Activated CD8-positive, alpha-beta memory T cell treated with anti-CD3 and anti-CD28 coated beads for 36 hours (primary cell): ENCODE measurements around the gene APBA3. TPM values are rescaled to one million over a fixed set of nuclear protein-coding genes. Genes with fewer than 3 reads are reported as not detected.

ENCODE experiments used
- CTCF ChIA-PET: fragments of 350-600 bp; sonication (Branson Sonifier 250); formaldehyde crosslinking; loops from one replicate; lab custom pipeline; 2021; ENCODE audit warnings: antibody characterized with exemption; lab: Charles Lee
- POLR2A ChIA-PET: fragments of 350-600 bp; sonication (Branson Sonifier 250); formaldehyde crosslinking; loops from one replicate; lab custom pipeline; 2021; ENCODE audit warnings: antibody characterized with exemption; lab: Charles Lee
- total RNA-seq, 2 experiments: library from RNA; stranded (reverse); gene quantifications; one replicate each; pipeline ENCODE4 v1.2.3, GENCODE V29; 2021

APBA3 gene
- total RNA-seq, 2 experiments from 2014 or later, result 36.9 to 39.1 TPM

DNA sequence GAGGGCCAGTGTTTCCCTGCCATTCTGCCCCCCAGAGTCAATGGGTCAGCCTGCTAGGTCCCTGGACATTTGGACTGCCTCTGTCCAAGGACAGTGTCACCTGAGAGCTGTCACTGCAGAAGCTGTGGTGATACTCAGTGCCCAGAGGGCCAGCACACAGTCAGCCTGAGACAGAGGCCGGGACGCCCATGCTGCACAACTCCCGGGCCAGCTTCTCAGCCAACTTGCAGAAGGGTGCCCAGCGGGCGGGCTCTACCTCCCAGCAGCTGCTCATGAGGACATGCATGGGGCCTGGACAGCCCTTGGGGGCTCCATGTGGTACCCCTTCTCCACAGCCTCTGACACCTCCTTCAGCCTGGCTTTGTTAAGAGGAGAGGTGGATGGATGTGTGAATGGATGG, 14.3 kb upstream of the APBA3 start:
- ChIA-PET POLR2A (interaction anchor here (0.7 kb wide), 1 partner anchor 14 kb away, joined by 4 read pairs; the partner anchor contains the start of gene MRPL54), CTCF (no interaction called here)

DNA sequence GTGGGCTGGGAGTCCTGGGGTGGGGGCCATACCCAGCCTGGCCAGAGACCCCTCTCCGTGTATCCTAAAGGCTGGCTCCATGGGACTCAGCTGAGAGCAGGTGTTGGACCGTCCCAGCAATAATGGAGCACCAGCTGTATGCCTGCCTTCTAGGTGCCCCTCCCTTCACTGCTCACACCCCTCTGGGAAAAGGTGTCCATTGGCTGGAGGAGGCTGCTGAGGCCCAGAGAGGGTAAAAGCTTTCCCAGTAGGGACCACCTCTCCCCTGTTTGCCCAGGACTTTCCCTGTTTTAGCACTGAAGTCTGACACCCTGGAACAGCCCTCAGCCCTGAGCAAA, 13.9 kb upstream of the APBA3 start:
- POLR2A ChIA-PET, result no interaction called here
- CTCF ChIA-PET, result no interaction called here

DNA sequence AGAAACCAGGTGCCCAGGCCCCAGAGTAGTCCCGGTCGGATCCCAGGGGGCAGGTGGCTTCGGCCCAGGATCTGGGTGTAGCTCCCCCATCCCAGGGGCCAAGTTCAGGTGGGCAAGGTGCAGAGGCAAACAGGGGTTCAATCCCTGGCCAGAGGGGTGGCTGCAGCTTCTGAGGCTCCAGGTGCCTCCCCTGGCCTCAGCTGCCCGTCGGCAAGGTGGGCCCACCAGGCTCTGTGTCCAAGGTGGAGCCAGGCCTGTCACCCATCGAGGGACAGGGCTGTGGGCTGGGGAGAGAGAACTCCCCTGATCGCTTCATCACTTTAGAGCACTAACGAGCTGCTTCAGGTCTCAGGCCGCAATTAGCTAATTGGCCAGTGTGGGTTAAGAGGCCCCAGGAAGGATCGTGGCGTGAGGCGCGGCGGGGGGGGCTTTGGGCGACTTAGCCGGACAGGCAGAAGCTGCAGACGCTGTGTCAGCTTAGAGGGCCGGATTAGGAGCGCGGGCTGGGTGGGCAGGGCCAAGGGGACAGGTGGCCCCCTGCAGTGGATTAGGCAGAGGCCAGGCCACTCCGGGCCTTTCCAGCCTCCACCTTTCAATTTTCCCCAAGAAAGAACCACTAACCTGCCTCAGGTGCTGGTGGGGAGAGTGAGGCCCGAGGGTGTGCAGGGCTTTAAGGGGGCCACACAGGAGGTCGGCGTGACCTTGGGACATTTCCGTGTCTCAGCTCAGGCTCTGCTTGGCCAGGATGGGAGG, 13.3 kb upstream of the APBA3 start:
- POLR2A ChIA-PET, result no interaction called here

DNA sequence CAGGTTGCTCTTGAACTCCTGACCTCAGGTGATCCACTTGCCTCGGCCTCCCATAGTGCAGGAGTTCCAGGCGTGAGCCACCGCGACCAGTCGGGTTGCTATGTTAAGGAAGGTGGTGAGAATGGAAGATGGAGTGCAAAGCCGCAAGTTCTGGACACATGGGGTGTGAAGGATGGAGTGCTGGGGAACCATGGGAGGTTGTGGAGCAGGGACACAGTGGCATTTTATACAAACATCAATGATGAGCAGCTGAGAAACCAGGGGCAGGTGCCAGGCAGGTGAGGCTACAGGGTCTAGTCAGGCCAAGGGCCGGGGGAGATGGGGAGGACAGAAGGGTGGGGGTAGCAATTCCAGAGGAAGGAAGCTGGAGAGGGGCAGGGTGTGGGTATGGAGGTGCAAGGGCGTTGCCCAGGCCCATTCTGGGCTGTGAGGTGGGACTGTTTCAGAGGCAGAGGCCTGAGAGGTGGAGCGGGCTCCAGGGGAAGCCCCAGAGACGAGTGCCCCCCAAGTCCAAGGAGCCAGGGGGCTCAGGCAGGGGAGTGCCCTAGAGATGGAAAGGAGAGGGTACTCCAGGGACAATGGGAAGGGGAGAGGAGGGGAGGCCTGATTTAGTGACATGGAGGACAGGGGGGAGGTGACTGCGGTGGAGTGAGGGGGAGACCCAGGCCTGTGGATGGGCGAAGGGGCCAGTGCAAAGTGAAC, 12.5 kb upstream of the APBA3 start:
- ChIA-PET CTCF (interaction anchor here (1.0 kb wide), 1 partner anchor 11 kb away, joined by 3 read pairs; the partner anchor contains the start of gene MRPL54), POLR2A (no interaction called here)

More for the DNA sequence above, 13.3 kb upstream of the APBA3 start:
- CTCF ChIA-PET, result no interaction called here

DNA sequence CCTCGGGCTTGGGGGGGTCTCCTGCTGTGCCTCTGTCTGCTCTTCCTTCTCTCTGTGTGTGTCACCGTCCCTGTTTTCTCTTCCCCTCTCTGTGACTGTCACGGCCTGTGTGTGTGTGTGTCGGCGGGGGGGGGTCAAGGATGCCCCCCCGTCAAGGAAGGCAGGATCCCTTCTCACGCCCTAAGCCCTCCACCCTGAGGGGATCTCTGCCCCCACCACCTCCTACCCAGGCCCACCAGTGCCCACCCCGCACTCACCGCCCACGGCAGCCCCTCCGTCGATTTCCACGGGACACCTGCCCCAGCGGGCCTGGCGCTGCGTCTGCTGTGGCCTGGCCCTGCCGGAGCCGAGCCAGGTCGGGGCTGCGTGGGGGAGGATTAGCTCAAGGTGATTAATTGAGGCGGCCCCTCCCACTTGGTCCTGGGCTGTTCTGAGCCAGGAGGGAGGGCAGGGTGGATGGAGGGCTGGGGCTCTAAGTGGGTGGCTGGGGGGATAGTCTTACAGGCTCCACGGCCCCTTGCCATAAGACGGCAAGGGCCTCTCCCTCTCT, 10.5 kb upstream of the APBA3 start, which contains the start of gene RAX2:
Gene RAX2, minus strand, starts transcription at position 323 of the 550 bp plus-strand sequence. CDS start 486 bp downstream, outside the sequence.
- POLR2A ChIA-PET, result no interaction called here
- CTCF ChIA-PET, result no interaction called here

DNA sequence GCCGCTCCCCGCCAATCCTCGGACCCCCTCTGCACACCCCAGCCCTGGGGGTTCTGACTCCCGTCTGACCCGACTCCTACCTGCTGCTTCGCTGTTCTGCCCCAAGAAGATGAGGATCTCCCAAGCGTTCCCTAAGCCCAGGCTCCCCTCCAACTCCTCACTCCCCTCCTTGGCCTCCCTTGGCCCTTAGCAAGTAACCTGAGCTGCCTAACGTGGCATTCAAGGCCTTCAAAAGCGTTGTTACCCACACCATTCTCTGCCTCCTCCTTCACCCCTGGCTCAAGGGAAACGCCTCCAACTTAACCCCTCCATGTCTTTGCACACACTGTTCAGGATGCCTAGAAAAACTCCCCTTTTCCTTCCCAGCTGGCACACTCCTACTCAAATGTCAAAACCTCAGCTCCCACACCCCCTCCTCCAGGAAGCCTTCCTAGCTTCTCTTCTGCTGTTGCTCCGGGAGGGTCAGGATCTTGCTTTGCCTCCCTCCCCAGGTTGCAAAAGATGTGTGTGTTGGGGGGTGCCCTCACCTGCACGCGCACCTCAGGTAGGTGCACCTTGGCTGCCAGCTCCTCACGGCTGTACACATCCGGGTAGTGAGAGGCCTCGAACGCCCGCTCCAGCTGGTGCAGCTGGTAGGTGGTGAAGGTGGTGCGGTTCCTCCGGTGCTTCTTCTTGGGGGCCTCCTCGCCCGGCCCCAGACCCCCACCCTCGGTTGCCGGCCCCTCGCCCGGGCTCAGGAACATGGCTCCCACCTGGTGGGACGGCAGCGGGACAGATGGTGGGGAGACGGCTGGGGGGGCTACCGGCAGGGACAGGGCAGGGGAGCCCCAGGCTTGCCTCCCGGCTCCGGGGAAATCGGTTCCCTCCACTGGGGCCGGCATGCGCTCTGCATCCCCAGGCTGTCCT, 9.8 kb upstream of the APBA3 start:
- CTCF ChIA-PET, result no interaction called here
- POLR2A ChIA-PET, result interaction anchor here (0.6 kb wide), 1 partner anchor 214 kb away, joined by 3 read pairs; no protein-coding TSS in a partner anchor

DNA sequence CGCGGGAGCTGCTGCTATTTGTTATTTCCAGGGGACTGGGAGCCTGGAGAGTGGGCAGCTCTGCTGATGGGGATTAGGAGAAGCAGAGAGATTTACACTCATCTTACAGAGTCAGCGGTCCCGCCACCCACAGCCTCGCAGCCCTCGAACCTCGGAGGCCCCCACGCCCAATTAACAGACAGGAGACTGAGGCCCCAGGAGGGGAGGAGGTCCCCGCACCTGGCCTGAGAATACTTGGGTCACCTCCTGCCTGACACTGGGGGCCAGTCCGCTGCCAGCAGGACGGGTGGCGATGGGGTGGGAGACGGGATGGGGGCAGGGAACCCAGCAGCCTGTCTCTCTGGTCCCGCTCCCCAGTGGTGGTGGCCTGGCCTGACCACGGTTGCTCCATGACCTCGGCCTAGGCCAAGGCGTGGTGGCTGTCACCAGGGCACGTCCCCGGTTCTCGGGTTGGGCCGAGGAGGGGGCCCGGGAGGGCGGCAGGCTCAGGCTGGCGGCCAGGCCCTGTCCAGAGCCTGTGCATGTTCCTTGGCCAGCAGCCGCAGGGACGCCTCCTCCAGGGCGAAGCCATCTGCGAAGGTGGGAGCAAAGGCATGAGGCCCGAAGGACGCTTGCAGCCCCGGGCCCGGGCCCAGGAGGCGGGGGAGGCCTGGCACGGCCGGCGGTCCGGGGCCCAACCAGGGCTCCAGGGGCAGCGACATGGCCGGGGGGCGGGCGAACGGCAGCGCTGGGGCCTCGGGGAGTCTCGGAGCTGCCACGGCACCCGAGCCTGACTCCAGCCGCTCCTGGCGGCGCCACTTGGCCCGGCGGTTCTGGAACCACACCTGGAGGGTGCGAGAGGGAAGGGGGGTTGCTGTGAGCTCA, 8.9 kb upstream of the APBA3 start:
- CTCF ChIA-PET, result no interaction called here
- POLR2A ChIA-PET, result interaction anchor here (0.6 kb wide), 1 partner anchor 215 kb away, joined by 3 read pairs; no protein-coding TSS in a partner anchor

DNA sequence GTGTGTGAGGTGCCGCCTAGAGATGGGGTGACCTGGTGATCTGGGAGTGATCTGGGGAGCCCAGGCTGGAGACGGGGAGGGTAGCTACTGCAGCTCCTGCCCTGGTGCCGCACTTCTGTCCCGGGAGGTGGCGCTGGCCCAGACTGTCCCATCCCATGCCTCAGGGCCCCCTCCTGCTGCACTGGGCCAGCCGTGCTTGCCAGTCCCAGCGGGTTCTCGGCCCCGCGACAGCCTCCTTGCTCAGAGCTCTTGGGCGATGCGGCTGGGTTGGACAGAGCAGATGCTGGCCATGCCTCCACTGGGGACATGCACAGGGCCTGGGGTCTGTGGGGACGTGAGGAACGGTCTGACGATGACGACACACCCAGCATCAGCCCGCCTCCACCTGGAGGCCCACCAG, 8.0 kb upstream of the APBA3 start:
- POLR2A ChIA-PET, result no interaction called here
- CTCF ChIA-PET, result no interaction called here

DNA sequence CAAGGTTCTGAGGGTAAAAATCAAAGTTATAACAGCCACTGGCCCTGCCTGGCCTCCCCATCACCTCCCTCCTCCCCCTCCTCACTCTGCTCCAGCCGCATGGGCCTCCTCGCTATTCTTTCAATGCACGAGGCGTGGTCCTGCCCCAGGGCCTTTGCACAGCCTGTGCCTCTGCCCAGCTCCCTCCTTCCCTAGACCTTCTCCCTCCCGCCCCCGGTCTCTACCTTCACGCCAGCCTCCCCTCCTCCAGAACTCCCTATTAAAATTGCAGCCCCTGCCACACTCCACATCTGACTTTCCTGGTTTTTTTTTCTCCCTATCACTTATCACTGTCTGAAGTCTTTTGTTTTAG, 7.2 kb upstream of the APBA3 start:
- POLR2A ChIA-PET, result no interaction called here
- CTCF ChIA-PET, result no interaction called here

DNA sequence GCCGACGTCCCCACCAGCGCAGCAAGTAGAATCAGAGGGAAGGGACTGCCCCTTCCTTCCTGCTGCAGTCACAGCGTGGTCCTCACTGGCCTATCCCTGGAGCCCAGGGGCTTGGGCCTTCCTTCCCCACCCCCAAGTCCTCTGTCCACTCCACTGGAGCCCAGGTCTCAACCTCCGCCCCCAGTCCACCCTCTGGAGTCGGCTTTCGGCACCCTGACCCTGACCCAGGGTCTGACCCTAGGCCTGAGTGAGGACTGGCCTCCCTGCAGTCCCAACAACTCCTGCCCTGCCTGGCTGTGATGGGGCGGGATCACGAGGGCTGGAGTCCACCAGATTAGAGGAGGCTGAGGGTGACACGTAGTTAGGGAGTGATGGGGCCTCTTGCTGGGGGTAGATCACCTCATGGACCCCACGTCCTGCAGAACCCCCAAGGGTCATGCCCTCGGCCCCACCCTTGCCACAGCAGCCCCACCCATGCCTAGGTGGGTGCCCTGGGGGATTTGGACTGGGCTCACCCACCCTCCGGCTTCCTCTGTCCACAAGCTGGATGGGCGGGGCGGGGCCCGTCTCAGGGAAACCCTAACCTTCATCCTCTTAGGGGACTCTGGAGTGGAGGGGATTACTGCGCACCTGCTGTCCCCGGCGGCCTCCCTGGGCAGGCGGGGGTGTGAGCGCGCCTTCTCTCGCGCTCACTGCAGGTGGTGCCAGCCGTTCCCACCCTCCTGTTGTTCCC, 6.7 kb upstream of the APBA3 start:
- ChIA-PET POLR2A (no interaction called here), CTCF (no interaction called here)

DNA sequence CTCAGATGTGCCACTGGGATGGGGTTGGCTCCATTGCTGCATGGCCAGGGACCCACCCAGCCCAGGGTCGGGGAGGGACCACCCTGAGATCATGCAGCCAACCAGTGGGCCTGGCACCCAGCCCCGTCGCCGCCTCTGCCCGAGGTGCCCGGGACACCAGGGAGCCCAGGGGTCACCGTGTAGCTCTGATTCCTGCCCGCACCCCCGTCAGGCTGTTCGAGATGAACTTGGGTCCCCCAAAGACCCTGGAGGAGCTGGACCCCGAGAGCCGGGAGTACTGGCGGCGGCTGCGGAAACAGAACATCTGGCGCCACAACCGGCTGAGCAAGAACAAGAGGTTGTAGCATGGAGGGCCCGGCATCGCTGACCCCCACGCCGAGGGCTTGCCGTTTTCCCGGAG, 5.6 kb upstream of the APBA3 start:
- POLR2A ChIA-PET, result no interaction called here

DNA sequence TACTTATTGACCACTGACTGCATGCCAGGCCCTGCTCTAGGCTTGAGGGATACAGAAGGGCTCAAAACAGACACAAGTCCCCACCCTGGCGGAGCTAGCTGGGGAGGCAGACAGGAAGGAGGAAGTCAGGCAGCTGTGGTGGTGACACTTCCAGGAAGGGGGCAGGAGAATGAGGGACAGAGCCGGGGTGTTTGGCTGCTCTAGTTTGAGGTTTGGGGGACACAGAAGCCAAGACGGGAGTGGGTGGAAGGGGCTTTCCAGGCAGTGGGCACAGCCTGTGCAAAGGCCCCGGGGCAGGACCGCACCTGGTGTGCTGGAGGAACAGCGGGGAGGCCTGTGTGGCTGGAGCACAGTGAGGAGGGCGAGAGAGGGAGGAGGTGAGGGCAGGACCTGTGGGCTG, 5.0 kb upstream of the APBA3 start:
- POLR2A ChIA-PET, result no interaction called here

More for the DNA sequence above, 5.6 kb upstream of the APBA3 start:
- CTCF ChIA-PET, result interaction anchor here (1.0 kb wide), 1 partner anchor 55 kb away, joined by 3 read pairs; no protein-coding TSS in a partner anchor

DNA sequence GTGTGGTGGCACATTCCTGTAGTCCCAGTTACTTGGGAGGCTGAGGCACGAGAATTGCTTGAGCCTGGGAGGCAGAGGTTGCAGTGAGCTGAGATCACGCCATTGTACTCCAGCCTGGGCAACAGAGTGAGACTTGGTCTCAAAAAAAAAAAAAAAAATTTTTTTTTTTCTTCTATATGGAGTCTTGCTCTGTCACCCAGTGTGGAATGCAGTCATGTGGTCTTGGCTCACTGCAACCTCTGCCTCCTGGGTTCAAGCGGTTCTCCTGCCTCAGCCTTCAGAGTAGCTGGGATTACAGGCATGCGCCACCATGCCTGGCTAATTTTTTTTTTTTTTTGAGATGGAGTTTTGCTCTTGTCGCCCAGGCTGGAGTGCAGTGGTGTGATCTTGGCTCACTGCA, 4.3 kb upstream of the APBA3 start:
- ChIA-PET POLR2A (interaction anchor here (0.6 kb wide), 1 partner anchor 572 kb away, joined by 4 read pairs; no protein-coding TSS in a partner anchor), CTCF (interaction anchor here (1.0 kb wide), 1 partner anchor 57 kb away, joined by 3 read pairs; no protein-coding TSS in a partner anchor)

More for the DNA sequence above, 5.0 kb upstream of the APBA3 start:
- CTCF ChIA-PET, result interaction anchor here (1.0 kb wide), 1 partner anchor 56 kb away, joined by 3 read pairs; no protein-coding TSS in a partner anchor

DNA sequence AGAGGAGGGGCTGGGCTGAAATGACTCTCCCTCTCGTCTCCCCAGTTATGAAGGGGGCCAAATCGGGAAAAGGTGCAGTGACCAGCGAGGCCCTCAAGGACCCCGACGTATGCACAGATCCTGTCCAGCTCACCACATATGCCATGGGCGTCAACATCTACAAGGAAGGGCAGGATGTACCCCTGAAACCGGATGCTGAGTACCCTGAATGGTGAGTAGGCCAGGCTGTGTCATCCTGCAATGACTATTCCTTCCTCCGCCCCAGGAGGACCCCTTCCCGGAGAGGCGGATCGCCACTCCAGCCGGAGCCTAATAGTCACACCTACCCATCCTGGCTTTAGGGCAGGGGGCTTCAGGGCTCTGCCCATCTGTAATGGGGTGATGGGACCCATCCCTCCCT, 3.6 kb upstream of the APBA3 start:
- CTCF ChIA-PET, result no interaction called here

DNA sequence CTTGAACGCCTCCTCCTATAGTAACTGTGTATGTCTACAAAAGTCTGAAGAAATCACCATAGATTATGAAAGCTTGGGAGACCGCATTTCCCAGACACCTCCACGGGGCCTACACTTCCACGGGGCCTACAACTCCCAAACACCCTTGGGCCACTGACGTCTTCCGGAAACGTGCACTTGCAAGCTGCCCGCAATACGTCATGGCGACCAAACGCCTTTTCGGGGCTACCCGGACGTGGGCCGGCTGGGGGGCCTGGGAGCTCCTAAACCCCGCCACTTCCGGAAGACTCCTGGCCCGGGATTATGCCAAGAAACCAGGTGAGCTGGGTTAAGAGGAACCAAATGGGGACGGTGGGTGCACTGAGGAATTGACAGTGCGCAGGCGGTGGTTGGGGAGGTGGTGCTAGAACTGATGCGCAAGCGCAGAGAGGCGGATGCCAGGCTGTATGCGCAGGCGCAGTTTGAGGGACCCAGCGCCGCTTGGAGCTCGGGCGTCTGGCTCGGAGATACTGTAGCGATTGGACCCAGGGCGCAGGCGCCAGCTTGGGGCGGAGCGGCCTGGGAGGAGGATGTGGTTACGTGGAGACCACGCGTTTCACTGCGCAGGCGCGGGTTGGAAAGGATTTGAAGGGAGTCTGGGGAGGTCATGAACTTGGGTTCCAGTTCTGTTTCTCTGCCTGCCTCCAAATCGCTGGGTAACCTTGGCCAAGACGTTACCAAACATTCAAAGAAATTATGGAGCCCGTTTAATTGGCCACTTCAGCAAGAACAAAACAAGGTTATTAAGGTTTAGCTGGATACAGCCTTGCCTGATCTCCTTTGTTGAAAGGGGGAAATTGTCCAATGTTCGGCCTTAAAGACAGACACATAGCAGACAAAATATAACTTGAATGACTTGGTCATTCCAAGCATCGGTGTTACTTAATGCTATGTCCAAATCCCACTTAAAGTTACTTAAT, 1.3 kb upstream of the APBA3 start, which contains the start of gene MRPL54:
Gene MRPL54, plus strand, starts transcription at position 182 of the 959 bp plus-strand sequence. Its CDS starts 19 bp downstream, at position 201.
- ChIA-PET POLR2A (interaction anchor here (0.6 to 2.7 kb wide), 9 partner anchors 13 to 652 kb away, joined by 3 to 10 read pairs (median 4); partner anchors contain the start of gene EEF2), CTCF (interaction anchor here (0.6 to 4.5 kb wide), 11 partner anchors 11 to 377 kb away, joined by 3 to 29 read pairs (median 4); partner anchors contain the start of genes DAPK3 and MATK)

More for the DNA sequence above, 3.6 kb upstream of the APBA3 start:
- POLR2A ChIA-PET, result no interaction called here

DNA sequence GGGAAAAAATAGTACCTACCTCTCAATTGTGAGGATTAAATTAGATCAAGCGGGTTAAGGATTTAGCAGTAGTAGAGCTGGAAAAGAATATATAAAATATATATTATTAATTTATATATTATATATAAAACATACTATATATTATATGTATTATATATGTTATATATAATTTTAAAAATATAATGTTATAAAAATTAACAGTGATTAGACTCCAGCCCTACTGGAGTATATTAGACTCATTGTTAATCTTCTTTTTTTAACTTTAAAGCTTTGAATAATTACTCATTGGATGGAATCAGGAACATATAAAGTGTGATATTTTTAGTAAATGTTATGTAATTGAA, 610 bp upstream of the APBA3 start:
- POLR2A ChIA-PET, result interaction anchor here (0.6 to 2.7 kb wide), 8 partner anchors 14 to 652 kb away, joined by 3 to 10 read pairs (median 4); partner anchors contain the start of gene EEF2

More for the DNA sequence above, 610 bp upstream of the APBA3 start:
- CTCF ChIA-PET, result interaction anchor here (0.6 to 4.5 kb wide), 9 partner anchors 19 to 377 kb away, joined by 3 to 29 read pairs (median 4); partner anchors contain the start of genes DAPK3 and MATK
